Right atrium auricular region (tissue), 2 donors: Measurements from ENCODE around the gene ETV3L. TPM values are rescaled to one million over a fixed set of nuclear protein-coding genes. Genes with fewer than 3 reads are reported as not detected.

Source experiments
- DNase-seq: peaks from one replicate; pipeline ENCODE4 v3.0.0-alpha.2; 2019; ENCODE audit warnings: low spot score
- H3K27ac ChIP-seq, 2 donors: fragments of 200-600 bp; sonication (generic); 1 replicate in 1 of 2; 2 replicates in 1 of 2; pipeline ENCODE4 v1.5.1; 2016 to 2019
- H3K27me3 ChIP-seq, 2 donors: fragments of 200-600 bp; sonication (generic); one replicate each; pipeline versions ENCODE4 v1.5.1 to v1.6.0; 2017 to 2019
- H3K36me3 ChIP-seq: fragments of 200-600 bp; sonication (generic); one replicate; pipeline ENCODE4 v1.5.1; 2016
- H3K4me1 ChIP-seq, 2 donors: fragments of 200-600 bp; sonication (generic); one replicate each; pipeline versions ENCODE4 v1.5.1 to v1.6.0; 2017 to 2019
- H3K4me3 ChIP-seq, 2 donors: fragments of 200-600 bp; sonication (generic); 1 replicate in 1 of 2; 2 replicates in 1 of 2; pipeline ENCODE4 v1.5.1; 2017 to 2019; ENCODE audit warnings: mild to moderate bottlenecking in 1 of 2, moderate library complexity in 1 of 2
- H3K9me3 ChIP-seq, 2 donors: fragments of 200-600 bp; sonication (generic); one replicate each; pipeline ENCODE4 v1.5.1; 2019
- total RNA-seq, 2 donors: library from RNA; depleted of rRNA; stranded (reverse); fragments of >200 nt; gene quantifications; one replicate each; pipeline ENCODE4 v1.1.0, GENCODE V29; 2016
- TF ChIP-seq, protein P1 (sequence below), 2 donors: fragments of 200-600 bp; sonication (generic); IDR thresholded peaks; one replicate each; pipeline ENCODE4 v1.5.1; 2019; ENCODE audit warnings: antibody characterized with exemption in 2 of 2

ETV3L gene
- total RNA-seq, 2 donors from 2014 or later = not detected

GRCh38 chr1:157142765-157143423 is 43.3 kb upstream of the ETV3L start:
- no peak overlapping the region for H3K4me3 ChIP-seq
- TF ChIP-seq, protein P1, sequence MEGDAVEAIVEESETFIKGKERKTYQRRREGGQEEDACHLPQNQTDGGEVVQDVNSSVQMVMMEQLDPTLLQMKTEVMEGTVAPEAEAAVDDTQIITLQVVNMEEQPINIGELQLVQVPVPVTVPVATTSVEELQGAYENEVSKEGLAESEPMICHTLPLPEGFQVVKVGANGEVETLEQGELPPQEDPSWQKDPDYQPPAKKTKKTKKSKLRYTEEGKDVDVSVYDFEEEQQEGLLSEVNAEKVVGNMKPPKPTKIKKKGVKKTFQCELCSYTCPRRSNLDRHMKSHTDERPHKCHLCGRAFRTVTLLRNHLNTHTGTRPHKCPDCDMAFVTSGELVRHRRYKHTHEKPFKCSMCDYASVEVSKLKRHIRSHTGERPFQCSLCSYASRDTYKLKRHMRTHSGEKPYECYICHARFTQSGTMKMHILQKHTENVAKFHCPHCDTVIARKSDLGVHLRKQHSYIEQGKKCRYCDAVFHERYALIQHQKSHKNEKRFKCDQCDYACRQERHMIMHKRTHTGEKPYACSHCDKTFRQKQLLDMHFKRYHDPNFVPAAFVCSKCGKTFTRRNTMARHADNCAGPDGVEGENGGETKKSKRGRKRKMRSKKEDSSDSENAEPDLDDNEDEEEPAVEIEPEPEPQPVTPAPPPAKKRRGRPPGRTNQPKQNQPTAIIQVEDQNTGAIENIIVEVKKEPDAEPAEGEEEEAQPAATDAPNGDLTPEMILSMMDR (IDR thresholded peaks at IDR 0.05) = no peak
- H3K4me1 ChIP-seq = peaks cover 0 to 7% of the 10 kb centered on the region in 2 donors
- no peaks in the 10 kb centered on the region for H3K36me3 ChIP-seq
- no peaks in the 10 kb centered on the region for H3K9me3 ChIP-seq
- H3K27me3 ChIP-seq = no peaks in the 10 kb centered on the region
- no peak for DNase-seq
- H3K27ac ChIP-seq = no peak overlapping the region

DNA sequence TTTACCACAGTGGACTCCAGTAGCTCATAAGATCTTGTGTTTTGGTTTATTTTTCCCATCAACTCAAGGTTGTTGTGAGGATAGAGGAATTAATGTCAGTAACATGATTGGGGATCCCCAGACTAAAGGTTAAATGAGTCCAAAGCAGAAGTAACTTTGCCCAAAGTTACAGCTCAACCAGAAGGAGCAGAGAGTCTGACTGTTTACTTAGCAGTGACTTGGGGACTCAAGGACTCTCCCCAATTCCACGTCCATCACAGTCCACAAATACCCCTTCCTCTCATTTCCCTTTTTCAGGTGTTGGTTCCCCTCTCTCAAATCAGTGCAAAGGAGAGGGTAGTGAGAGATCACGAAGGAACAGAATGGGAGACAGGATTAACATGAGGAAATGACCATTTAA is 42.6 kb upstream of the ETV3L start:
- no peak for DNase-seq
- Histone ChIP-seq H3K4me3 (no peak overlapping the region), H3K4me1 (peaks cover 0 to 10% of the 10 kb centered on the region in 2 donors), H3K27me3 (no peaks in the 10 kb centered on the region), H3K36me3 (no peaks in the 10 kb centered on the region), H3K9me3 (no peaks in the 10 kb centered on the region), H3K27ac (no peak overlapping the region)
- TF ChIP-seq, protein P1 (IDR thresholded peaks at IDR 0.05) = no peak

- TF ChIP-seq, protein P1 (IDR thresholded peaks at IDR 0.05) = no peak
- H3K9me3 ChIP-seq = no peaks in the 10 kb centered on the region
- H3K4me3 ChIP-seq = no peak overlapping the region
- no peaks in the 10 kb centered on the region for H3K27me3 ChIP-seq
- DNase-seq = no peak
- no peak overlapping the region for H3K27ac ChIP-seq
- no peaks in the 10 kb centered on the region for H3K36me3 ChIP-seq
- H3K4me1 ChIP-seq = peaks cover 0 to 18% of the 10 kb centered on the region in 2 donors
Measured at GRCh38 chr1:157141212-157141855, 41.7 kb upstream of the ETV3L start.

DNA sequence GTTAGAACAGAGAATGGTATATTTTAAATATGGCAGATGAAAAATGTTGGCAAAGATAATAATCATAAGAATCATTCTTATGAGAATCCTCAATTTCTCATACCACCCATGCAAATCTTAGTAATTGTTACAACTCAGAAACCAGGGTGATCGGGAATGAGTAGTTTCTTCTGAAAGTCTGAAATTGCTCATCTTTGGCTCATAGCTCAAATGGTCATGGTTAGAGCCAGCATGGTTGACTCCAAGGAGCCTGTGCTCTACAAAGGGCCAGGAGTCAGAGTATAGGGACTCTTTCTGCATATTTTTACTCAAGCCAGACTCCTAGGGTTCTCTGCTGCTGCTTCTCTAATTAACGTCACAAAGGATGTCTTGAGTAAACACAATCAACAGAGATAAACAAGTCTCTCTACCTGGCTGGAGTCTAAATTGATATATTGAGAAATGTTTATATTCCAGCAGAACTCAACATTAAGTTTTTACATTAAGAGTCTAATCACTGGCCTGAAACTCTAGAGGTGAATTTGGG is 40.5 kb upstream of the ETV3L start:
- TF ChIP-seq, protein P1 (IDR thresholded peaks at IDR 0.05) = no peak
- Histone ChIP-seq H3K27ac (no peak overlapping the region), H3K27me3 (no peaks in the 10 kb centered on the region), H3K4me3 (no peak overlapping the region), H3K9me3 (no peaks in the 10 kb centered on the region), H3K4me1 (peaks cover 0 to 26% of the 10 kb centered on the region in 2 donors), H3K36me3 (peaks cover 9% of the 10 kb centered on the region)
- no peak for DNase-seq

- Histone ChIP-seq H3K4me3 (peak overlapping the region; percentile 97 to 98), H3K4me1 (peaks cover 0 to 26% of the 10 kb centered on the region in 2 donors), H3K9me3 (no peaks in the 10 kb centered on the region), H3K27me3 (no peaks in the 10 kb centered on the region), H3K36me3 (peaks cover 18% of the 10 kb centered on the region), H3K27ac (peak overlapping the region; percentile 98)
- DNase-seq = no peak
- TF ChIP-seq, protein P1 (IDR thresholded peaks at IDR 0.05) = no peak
Measured at GRCh38 chr1:157139052-157139715, 39.6 kb upstream of the ETV3L start.
